NB4 (cell line): ENCODE results near the gene DIP2C.

ENCODE experiments used
- MYC ChIP-seq: IDR thresholded peaks from 2 replicates; pipeline ENCODE4 v1.6.1; 2011; ENCODE audit warnings: low read depth, low read length
- POLR2A ChIP-seq: IDR thresholded peaks from 2 replicates; pipeline ENCODE4 v1.6.1; 2011; ENCODE audit warnings: mild to moderate bottlenecking; ENCODE audit not compliant: insufficient read length; ENCODE audit errors: extremely low read depth
- TF ChIP-seq, protein P1 (sequence below): IDR thresholded peaks from one replicate; pipeline ENCODE4 v1.5.1; 2012; ENCODE audit warnings: low read depth, low read length
- TF ChIP-seq, protein P2 (sequence below): IDR thresholded peaks from 2 replicates; pipeline ENCODE4 v1.6.1; 2011; ENCODE audit warnings: low read depth, low read length

GRCh38 chr10:335151-335800 is 354.2 kb downstream of the DIP2C start:
- TF ChIP-seq, protein P1, sequence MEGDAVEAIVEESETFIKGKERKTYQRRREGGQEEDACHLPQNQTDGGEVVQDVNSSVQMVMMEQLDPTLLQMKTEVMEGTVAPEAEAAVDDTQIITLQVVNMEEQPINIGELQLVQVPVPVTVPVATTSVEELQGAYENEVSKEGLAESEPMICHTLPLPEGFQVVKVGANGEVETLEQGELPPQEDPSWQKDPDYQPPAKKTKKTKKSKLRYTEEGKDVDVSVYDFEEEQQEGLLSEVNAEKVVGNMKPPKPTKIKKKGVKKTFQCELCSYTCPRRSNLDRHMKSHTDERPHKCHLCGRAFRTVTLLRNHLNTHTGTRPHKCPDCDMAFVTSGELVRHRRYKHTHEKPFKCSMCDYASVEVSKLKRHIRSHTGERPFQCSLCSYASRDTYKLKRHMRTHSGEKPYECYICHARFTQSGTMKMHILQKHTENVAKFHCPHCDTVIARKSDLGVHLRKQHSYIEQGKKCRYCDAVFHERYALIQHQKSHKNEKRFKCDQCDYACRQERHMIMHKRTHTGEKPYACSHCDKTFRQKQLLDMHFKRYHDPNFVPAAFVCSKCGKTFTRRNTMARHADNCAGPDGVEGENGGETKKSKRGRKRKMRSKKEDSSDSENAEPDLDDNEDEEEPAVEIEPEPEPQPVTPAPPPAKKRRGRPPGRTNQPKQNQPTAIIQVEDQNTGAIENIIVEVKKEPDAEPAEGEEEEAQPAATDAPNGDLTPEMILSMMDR, result no peak
- no peak for TF ChIP-seq POLR2A
- no peak for TF ChIP-seq MYC
- TF ChIP-seq, protein P2, sequence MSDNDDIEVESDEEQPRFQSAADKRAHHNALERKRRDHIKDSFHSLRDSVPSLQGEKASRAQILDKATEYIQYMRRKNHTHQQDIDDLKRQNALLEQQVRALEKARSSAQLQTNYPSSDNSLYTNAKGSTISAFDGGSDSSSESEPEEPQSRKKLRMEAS, result no peak
